PFSK-1 (cell line): ENCODE measurements around the gene AP2A2.

ENCODE experiments used
- FOXP2 ChIP-seq: optimal IDR thresholded peaks from 2 replicates; pipeline ENCODE3; 2011; ENCODE audit warnings: borderline replicate concordance, control low read depth, inconsistent platforms; ENCODE audit not compliant: insufficient read depth; ENCODE audit errors: extremely low read length, extremely low read depth
- POLR2AphosphoS5 ChIP-seq: IDR thresholded peaks from 2 replicates; pipeline ENCODE4 v1.6.1; 2012; ENCODE audit warnings: low read depth, mild to moderate bottlenecking, control low read depth, low read length, moderate library complexity
- REST ChIP-seq, 2 experiments: IDR thresholded peaks; 2 replicates each; pipeline versions ENCODE4 v1.6.1 to v1.8.0; 2011 to 2012; ENCODE audit warnings: low read depth in 2 of 2, low read length in 2 of 2, control low read depth in 1 of 2, inconsistent platforms in 1 of 2, mild to moderate bottlenecking in 1 of 2, moderate library complexity in 1 of 2; ENCODE audit not compliant: insufficient read depth in 1 of 2
- SIN3A ChIP-seq: IDR thresholded peaks from 2 replicates; pipeline ENCODE4 v1.6.1; 2012; ENCODE audit warnings: mild to moderate bottlenecking, low read length, moderate library complexity, borderline replicate concordance; ENCODE audit not compliant: insufficient read depth
- TAF1 ChIP-seq: IDR thresholded peaks from 2 replicates; pipeline ENCODE4 v1.6.1; 2012; ENCODE audit warnings: low read length, control low read depth, borderline replicate concordance; ENCODE audit not compliant: insufficient read depth

The AP2A2 gene

DNA sequence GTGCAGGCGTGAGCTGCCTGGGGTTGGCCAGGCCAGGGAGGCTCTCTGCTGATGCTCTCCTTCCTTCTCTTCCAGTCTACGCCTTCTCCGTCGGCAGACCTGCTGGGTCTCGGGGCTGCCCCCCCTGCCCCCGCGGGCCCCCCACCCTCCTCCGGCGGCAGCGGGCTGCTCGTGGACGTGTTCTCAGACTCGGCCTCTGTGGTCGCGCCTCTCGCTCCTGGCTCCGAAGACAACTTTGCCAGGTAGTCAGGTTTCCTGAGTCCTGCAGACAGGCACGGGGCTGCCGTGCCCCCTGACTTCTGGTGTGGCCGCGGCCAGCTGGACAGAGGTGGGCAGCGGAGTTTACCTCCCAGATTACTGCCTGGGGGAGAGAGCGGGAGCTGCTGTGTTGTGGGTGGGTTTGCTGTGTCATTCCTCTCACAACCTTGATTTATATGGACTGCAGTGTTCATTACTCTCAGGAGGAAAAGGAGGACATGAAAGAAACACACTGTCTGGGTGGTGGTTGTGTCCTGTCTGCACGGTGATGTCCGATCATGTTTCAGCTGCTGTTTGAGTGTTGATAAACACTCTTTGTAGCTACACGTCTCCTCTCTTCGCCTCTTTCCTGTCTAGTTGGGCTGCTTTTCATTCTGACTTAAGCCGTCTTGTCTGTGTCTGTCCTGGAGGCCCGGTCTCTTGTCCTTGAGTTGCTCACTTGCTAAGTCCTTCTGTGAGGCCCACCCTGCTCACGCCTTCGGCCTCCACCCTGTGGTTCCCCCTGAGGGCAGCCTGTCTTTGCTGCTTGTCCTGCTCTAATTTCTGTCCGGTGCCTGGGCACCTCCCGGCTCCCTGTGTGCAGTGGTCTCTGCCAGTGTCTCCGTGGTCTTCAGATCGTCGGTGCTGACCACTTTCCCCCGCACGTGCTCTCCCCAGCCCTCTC, 74.9 kb downstream of the AP2A2 start:
- TF ChIP-seq FOXP2: no peak
- TF ChIP-seq TAF1: no peak
- TF ChIP-seq SIN3A: no peak
- peak; percentile 25; the same call in 1 of the 2 replicates for TF ChIP-seq POLR2AphosphoS5
- no peak for TF ChIP-seq REST (IDR thresholded peaks at IDR 0.05; ENCODE audit: insufficient read depth in 1 of 2, low read depth in 2 of 2, low read length in 2 of 2)

- no peak for TF ChIP-seq FOXP2
These were observed 76.1 kb downstream of the AP2A2 start for GRCh38 chr11:1001617-1002405.

GRCh38 chr11:1002406-1002984, 76.8 kb downstream of the AP2A2 start:
- TF ChIP-seq FOXP2: no peak
- TF ChIP-seq POLR2AphosphoS5: no peak
- TF ChIP-seq REST (IDR thresholded peaks at IDR 0.05; ENCODE audit: insufficient read depth in 1 of 2, low read depth in 2 of 2, low read length in 2 of 2): no peak
- no peak for TF ChIP-seq SIN3A

- TF ChIP-seq REST (IDR thresholded peaks at IDR 0.05; ENCODE audit: insufficient read depth in 1 of 2, low read depth in 2 of 2, low read length in 2 of 2): no peak
- no peak for TF ChIP-seq TAF1
- TF ChIP-seq POLR2AphosphoS5: no peak
- TF ChIP-seq FOXP2: no peak
- no peak for TF ChIP-seq SIN3A
These were observed 77.5 kb downstream of the AP2A2 start for GRCh38 chr11:1003159-1003558.

- no peak for TF ChIP-seq TAF1
- TF ChIP-seq SIN3A: no peak
- no peak for TF ChIP-seq REST (IDR thresholded peaks at IDR 0.05; ENCODE audit: insufficient read depth in 1 of 2, low read depth in 2 of 2, low read length in 2 of 2)
- TF ChIP-seq FOXP2: no peak
- TF ChIP-seq POLR2AphosphoS5: no peak
These were observed 80.3 kb downstream of the AP2A2 start for GRCh38 chr11:1005928-1006327.
